SHP77 treated with DMSO at 0.1 percent for 48 hours (cell line): ENCODE data around the gene CXorf49.
"Not testable (repeated sequence)": the region's sequence is repeated elsewhere in the genome, so short reads cannot be mapped to it uniquely, and the experiment has no call there.

Experiments
- DNase-seq: peaks from one replicate; lab custom pipeline; 2025; lab: John Stamatoyannopoulos, UW

Gene CXorf49

DNA sequence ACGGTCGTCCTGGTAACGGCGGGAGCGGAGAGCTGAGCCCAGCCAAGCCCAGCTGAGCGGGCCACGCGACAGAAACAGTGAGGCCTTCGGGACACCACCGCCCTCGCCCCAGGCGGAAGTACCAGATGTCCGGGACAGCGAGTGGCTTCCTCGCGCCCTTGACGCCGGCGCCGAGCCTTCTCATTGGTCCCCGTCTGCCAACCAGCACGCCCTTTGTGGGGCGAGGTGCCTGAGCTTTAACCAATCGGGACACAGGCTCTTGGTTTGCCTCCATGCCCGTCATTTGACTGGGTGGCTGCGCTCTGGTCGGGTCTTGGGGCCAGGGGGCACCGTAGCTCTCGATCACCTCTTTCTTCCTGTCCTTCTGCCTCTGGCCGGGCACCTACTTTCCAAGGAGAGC lies at the start of gene CXorf49:
Gene CXorf49 (minus strand): TSS at position 101 of the 400 bp plus-strand sequence. CDS start 134 bp downstream, outside the sequence.
- not testable (repeated sequence) for DNase-seq

GRCh38 chrX:71767134-71767533 lies 49.0 kb upstream of the CXorf49 start:
- not testable (repeated sequence) for DNase-seq

- not testable (repeated sequence) for DNase-seq
Measured at GRCh38 chrX:71765613-71766012, 47.5 kb upstream of the CXorf49 start.

- DNase-seq: not testable (repeated sequence)
Measured at GRCh38 chrX:71764832-71765231, 46.7 kb upstream of the CXorf49 start.

DNA sequence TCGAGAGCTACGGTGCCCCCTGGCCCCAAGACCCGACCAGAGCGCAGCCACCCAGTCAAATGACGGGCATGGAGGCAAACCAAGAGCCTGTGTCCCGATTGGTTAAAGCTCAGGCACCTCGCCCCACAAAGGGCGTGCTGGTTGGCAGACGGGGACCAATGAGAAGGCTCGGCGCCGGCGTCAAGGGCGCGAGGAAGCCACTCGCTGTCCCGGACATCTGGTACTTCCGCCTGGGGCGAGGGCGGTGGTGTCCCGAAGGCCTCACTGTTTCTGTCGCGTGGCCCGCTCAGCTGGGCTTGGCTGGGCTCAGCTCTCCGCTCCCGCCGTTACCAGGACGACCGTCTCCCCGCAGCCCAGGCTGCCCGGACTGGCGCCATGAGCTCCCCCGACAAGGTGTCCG lies 45.0 kb upstream of the CXorf49 start, which contains the start of gene CXorf49B:
Gene CXorf49B (plus strand): TSS at position 301 of the 400 bp plus-strand sequence. CDS start 75 bp downstream, at position 376.
- DNase-seq: not testable (repeated sequence)

- not testable (repeated sequence) for DNase-seq
Measured at GRCh38 chrX:71760688-71761281, 42.7 kb upstream of the CXorf49 start.

DNA sequence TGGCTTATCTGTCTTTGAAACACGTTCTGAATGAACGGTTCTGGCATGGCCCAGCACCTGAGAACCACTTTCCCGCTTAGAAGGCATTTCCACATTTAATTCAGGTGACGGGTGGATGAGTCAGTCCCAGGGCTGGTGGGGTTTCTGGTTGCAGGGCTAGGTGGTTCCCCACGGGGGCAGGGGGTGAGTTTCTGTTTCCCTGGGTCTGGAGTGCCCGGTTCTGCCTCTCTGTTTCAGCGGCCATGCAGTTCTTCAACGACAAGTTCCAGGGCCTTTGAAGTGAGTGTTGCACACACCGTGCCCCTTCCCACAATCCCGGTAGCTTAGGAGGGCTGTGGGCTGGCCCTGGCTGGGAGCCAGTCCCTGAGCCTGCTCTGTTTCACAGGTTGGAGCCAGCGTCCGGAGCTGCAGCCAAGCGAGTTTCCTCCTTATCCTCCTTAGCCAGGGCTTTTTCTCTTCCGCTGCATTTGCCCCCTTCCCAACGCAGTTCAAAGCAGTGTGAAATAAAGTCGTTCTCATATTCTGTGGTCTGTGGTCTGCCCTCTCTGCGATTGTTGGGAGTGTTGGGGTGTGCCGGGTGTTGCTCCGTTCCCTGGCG lies 2.3 kb upstream of the CXorf49 start:
- DNase-seq: not testable (repeated sequence)

- DNase-seq: not testable (repeated sequence)
Measured at GRCh38 chrX:71719195-71719594, 1.1 kb upstream of the CXorf49 start.

- not testable (repeated sequence) for DNase-seq
Measured at GRCh38 chrX:71716323-71716722, 1.8 kb downstream of the CXorf49 start.

GRCh38 chrX:71715551-71715950 lies 2.5 kb downstream of the CXorf49 start:
- not testable (repeated sequence) for DNase-seq

GRCh38 chrX:71714064-71714463 lies 4.0 kb downstream of the CXorf49 start:
- not testable (repeated sequence) for DNase-seq

DNA sequence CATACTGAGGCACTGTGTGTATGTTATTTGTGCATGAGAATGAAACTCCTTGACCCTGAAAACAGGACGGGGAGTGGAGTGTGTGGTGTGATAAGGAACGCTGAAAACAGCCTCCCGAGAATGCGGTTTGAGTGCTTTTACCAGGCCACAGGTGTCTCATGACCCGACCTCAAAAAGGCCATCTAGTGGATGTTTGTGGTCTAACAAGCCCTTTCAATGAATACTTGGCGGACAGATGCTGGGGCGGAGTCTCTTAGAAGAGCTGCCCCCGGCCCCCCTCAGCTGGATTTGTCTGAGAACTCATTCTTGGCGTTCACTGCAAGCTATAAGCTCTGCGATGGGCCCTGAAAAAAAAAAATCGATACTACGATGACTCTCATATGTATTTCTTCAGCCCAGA lies 15.2 kb downstream of the CXorf49 start:
- not testable (repeated sequence) for DNase-seq

DNA sequence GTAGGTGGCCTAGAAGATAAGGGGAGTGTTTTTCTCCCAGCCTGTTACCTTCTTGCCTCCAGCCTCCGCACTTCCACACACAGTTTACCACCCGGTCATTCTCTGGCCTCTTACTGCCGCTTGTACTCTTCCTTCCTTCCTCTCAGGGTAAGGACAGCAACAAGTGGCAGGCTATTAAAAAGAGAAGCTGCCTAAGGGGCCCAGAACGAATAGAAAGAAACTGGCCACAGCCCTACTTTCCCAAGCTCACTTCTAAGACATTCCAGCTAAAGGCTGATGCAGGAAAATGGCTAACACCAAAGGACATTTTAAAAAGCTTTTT lies 19.1 kb downstream of the CXorf49 start:
- not testable (repeated sequence) for DNase-seq

DNA sequence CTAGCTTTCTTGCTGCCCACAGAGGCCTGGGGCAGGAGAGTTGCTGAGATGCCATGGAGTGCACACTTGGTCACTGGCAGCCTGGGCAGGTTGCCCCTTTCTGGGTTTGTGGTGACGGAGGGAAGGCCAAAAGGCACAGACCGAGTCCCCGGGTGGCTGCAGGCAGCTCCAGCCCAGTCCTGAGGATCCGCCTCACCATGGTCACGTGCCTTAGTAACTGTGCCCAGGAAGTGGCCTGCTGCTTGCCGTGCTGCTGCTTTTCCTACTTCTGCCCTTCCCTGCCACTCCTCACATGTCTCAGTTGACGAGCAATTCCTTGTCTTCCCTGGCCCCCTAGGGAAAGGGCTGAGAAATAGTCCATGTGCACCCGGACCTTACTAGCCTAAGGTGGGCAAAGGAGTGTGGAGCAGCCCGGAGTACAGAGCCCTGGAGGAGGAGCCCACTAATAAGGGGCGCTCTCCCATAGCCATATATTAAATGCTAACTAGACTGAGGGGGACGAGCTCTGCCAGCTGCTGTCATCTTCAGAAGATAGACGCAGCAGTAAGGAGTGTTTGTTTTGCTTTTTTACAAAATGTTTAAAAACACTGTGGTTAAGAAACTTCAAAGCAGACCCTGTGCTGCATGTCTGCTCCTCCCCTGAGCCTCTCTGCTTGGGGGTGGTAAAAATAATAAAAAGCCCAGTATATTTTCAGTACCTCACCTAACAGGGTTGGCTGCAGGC lies 19.6 kb downstream of the CXorf49 start:
- DNase-seq: not testable (repeated sequence)

- not testable (repeated sequence) for DNase-seq
Measured at GRCh38 chrX:71697466-71698298, 20.4 kb downstream of the CXorf49 start.

DNA sequence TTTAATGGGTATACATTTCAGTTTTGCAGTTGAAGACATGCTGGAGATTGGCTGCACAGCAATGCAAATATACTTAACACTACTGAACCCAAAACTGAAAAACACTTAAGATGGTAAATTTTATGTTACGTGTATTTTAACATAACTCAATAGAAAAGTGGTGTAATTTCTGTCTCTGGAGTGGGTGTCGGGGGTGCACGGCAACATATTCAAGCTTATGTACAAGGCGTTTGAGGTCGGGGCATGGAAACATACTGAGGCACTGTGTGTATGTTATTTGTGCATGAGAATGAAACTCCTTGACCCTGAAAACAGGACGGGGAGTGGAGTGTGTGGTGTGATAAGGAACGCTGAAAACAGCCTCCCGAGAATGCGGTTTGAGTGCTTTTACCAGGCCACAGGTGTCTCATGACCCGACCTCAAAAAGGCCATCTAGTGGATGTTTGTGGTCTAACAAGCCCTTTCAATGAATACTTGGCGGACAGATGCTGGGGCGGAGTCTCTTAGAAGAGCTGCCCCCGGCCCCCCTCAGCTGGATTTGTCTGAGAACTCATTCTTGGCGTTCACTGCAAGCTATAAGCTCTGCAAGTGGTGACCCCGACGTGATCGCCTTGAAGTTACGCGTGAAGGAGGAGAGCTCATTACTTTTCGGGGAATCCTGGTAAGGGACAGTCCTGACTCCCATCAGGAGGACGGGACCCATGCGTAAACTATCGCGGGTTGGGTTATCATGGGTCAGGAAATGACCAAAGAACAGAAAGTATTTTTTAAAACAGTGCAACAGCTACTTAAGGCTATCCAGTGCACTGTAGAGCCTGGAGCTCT lies 21.2 kb downstream of the CXorf49 start:
- not testable (repeated sequence) for DNase-seq

DNA sequence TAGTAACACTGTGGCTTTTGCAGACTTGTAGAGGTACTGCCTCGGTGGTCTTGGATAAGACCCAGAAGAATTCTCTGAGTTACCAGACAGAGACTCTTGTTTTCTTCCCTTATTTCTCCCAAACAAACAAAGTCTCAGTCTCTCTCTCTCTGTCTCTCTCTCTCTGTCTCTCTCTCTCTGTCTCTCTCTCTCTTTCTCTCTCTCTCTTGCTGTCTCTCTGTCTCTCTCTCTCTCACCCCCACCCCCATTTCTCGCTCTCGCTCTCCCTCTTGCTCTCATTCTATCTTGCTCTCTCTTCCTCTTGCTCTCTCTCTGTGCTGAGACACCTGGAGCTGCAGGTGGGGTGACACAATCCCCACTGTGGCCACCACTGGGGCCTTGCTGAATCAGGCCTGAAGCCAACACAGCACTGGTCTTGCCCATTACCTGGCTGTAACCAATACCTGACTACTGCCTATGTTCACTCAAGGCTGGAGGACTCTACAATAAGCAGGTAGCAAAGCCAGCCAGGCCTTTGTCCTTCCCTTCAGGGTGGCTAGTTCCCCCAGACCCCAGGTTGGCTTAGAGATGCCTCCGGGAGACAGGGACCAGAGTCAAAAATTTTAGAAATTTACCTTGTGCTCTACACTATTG lies 38.4 kb downstream of the CXorf49 start:
- no peak for DNase-seq

DNA sequence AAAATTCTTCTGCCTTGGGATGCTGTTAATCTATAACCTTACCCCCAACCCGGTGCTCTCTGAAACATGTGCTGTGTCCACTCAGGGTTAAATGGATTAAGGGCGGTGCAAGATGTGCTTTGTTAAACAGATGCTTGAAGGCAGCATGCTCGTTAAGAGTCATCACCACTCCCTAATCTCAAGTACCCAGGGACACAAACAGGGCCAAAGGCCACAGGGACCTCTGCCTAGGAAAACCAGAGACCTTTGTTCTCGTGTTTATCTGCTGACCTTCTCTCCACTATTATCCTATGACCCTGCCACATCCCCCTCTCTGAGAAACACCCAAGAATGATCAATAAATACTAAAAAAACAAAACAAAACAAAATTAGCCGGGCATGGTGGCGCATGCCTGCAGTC lies 40.9 kb downstream of the CXorf49 start:
- not testable (repeated sequence) for DNase-seq

GRCh38 chrX:71676068-71676795 lies 41.9 kb downstream of the CXorf49 start:
- not testable (repeated sequence) for DNase-seq

- not testable (repeated sequence) for DNase-seq
Measured at GRCh38 chrX:71675636-71676035, 42.4 kb downstream of the CXorf49 start.
